ENCODE results near the gene NACC2. TPM values are rescaled to one million over a fixed set of nuclear protein-coding genes. Genes with fewer than 3 reads are reported as not detected.
A peak's percentile ranks its signal among the peaks of the same experiment; 100 is the strongest.
"Not testable (repeated sequence)": the region's sequence is repeated elsewhere in the genome, so short reads cannot be mapped to it uniquely, and the experiment has no call there.

Gene NACC2
- polyA plus RNA-seq, 1 donor, result 15.2 TPM

DNA sequence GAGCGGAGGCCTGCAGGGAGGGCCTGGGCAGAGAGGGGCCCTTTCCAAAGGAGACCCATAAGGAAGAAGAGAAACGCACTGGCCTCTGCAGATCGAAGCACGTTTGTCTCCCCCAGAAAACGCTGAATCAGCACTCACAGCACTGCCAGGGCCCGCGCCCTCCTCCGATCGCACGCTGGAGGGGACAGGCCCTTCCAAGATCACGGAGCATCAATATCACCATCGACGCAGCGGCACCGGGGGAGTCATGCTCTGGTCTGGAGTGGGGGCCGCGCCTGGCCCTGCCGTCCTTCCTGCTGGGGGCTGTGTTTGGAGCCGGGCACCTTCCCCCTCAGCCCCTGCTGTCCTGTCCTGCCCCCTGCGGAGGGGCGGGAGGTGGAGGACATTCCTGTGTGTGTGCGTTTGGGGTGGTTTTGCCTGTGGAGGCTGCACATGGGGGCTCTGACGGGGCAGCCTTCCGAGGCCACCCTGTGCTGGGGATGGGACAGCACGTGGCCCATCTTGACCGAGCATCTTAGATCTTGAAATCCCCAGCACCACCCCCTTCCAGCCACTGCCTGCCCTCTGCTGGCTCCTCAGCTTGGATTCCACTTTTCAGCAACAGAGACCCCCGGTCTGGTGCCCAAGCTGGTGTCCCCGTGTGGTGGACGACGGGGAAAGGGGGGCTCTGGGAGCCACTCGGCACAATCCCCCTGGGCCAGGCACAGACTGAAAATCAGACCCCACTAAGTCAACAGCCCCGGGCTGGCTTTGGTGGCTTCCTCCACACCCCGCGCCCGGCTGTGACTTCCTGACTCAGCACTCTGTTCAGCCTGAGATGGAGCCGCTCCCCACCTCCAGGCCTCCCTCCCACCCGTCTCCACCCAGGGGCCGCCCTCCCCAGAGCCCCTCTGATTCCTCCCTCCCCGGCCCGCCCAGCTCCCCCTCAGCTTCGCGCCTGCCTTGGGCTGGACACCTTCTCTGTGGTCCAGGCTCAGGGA is 15.3 kb upstream of the NACC2 start:
- no peak for DNase-seq (ENCODE audit: low read depth)

DNA sequence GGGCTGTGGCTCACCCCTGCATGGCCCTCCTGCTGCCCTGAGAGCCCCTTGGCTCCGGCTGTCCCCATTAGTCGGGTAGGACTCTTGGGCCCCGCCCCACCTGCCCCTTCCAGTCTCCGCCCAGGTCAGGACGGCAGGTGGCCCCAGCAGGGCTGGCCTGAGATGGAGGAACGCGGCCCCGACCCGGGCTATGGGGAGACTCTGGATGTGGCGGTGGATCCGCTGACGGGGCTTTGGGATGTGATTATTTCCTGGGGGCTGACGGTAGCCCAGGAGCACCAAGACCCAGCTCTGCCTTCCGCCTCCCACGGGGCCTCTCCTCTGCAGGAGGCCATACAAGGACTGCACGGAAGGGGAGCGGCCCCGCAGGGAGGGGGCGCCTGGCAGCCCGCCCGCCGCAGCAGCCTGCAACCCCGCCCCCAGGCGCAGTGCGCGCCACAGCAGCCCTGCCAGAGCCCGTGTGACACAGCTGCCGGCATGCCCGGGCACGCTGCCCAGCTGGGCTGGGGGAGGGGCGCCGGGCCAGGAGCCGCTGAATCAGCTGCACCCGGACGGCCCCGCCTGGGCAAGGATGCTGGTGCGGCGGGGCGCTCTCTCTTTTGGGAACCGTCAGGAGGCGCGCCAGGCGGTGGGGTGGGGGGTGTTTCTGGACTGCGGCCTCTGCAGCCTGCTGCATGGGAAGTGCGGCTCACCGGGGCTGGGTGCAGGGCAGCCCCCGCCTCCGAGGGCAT is 14.4 kb upstream of the NACC2 start:
- DNase-seq (ENCODE audit: low read depth), result peak; percentile 41

DNA sequence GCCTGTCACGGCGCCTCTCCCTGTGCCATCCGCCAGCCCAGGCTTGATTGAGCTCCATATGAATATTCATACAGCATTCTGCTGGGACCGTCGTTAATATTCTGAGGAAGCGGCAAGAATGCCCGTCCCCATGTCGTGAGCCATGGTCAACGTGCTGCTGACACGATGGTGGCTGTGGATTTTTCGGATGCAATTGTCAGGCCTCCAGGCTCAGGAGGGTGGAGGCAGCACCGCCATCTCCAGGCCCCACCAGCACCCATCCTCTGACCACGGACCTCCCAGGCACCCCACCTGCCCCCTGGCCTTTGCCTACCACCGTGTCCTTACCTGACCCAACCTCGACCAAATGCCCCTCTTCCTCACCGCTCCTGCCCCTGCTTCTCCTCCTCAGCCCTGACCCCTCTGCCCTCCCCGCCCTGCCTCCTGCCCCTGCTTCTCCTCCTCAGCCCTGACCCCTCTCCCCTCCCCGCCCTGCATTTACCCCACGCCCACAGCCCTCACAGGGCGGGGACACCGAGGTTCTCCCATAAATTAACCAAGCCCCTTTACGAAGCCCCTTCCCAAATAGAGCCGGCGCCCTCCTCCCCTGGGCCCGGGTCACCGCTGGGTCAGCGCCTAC is 13.7 kb upstream of the NACC2 start:
- no peak for DNase-seq (ENCODE audit: low read depth)

DNA sequence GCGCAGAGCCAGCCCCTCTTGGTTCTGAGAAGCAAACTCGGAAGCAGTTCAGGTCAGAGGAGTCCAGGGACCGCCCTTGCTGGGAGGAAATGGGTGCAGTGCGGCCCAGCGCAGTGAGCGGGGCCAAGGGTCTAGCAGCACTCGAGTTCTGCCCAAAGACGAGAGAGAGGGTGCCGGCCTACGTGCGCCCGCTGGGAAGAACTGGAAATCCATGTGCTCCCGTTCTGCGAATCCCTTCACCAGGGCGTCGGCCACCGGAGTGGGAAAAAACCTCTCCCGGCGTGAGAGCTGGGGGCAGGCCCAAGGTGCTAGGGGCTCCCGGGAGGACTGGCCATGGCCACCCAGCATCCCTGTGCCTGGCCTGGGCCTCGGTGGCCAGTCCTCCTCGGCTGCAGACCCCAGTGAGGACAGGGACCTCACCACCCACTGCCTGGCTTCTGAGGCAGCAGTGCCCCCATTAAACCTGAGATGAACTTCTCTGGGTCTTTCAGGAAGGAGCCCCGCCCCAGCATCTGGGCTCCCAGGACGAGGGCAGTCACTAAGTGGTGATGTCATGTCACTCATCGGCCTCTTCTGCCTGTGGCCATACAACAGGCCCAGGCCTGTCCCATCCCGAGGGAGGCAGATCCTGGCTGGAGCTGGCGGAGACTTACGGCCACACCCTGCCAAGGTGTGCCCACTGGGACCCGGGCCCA is 13.0 kb upstream of the NACC2 start:
- DNase-seq (ENCODE audit: low read depth), result no peak

DNA sequence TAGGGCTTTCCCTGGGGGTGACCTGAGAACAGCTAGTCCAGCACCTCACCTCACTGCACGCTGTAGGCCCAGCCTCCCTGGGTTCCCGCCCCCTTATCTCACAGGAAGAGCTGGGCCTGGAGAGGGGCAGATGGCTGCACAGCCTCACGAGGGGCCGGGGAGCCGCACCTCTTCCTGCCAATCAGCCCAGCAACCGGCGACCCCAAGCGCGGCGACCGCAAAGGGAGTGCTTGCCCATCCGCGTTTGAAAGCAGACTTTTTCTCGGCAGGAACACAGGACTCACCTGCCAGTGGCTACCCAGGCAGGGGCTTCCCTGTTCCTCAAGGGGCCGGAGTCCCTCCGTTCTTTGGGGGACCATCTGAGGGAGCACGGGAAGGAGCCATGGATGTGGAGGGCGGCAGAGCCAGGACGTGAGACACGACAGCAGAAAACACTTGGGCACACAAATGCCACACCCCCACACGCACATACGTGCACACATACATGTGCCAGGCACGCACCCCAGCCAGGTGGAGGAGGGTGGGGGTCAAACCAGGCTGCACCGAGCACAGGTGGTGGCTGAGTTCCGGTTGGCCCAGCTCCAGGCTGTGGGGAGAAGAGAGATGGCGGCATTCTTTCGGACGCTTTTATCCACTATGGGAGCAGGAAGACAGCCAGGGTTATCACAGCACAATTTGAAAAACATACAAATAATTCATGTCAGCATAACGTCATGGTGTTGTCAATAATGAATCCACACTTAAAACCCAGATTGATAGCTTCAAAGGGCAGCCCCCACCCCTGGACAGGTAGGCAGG is 12.3 kb upstream of the NACC2 start:
- no peak for DNase-seq (ENCODE audit: low read depth)

DNA sequence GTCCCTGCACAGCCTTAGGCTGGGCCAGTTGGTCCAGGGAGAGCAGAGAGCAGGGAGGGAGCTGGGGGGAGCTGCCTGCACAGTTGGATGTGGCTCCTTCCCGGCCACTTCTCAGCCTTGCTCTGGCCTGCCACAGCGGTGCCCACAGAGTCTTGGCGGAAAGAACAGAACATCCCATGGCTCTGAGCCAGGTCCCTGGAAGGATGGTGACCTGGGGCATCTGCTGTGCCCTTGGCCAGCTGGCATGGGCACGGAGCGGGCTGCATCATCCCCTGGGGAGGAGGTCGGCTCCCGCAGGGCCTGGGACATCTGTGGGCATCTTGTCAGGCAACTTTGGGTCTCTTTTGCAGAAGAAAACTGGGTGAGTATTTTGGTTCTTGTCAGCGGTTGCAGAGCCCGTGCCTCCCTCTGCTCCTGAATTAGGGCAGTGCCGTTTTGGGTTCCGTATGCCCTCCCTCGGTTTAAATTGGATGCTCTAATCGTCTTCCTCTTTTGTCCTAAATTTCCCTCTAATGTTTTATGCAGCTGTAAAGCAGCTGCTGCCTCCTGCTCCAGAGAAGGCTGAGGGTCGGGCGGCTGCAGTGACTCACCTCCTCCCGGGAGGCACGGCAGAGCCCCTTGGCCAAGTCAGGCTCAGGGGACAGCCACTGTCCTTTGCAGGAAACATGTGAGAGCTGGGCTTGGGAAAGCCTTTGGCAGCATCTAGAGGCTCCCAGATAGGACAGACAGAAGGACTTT is 10.5 kb upstream of the NACC2 start:
- DNase-seq (ENCODE audit: low read depth), result no peak

DNA sequence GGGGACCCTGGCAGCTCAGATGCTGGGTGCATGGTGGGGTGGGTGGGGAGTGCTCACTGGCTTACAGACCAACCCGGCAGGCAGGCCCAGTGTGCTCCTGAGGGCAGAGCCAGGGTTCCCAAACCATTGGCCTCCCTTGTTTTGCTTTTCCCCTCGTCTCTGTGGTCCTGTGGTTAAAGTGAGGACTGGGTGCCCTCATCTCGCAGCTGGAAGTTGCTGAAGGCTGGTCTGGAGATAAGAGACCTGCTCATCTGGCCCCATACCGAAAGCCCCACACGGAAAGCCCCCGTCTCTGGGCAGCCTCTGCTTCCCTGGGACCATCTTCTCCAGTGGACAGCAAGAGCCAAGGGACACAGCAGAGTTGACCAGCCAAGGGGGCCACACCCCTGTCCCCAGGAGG is 9.8 kb upstream of the NACC2 start:
- DNase-seq (ENCODE audit: low read depth), result no peak

DNA sequence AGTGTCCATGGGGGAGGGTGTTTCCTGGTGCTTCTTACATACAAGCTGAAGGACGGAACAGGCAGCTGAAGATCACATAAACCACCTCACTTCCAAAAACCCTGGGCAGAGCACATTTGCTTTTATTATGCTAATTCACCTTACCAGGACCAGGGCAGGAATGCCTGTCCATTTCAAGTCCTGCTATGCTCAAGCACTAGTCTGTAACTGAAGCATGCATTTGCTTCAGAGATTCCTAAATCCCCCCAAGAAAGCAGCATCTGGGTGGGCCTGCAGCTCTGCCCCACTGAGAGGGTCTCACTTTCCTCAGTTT is 9.4 kb upstream of the NACC2 start:
- DNase-seq (ENCODE audit: low read depth), result no peak

DNA sequence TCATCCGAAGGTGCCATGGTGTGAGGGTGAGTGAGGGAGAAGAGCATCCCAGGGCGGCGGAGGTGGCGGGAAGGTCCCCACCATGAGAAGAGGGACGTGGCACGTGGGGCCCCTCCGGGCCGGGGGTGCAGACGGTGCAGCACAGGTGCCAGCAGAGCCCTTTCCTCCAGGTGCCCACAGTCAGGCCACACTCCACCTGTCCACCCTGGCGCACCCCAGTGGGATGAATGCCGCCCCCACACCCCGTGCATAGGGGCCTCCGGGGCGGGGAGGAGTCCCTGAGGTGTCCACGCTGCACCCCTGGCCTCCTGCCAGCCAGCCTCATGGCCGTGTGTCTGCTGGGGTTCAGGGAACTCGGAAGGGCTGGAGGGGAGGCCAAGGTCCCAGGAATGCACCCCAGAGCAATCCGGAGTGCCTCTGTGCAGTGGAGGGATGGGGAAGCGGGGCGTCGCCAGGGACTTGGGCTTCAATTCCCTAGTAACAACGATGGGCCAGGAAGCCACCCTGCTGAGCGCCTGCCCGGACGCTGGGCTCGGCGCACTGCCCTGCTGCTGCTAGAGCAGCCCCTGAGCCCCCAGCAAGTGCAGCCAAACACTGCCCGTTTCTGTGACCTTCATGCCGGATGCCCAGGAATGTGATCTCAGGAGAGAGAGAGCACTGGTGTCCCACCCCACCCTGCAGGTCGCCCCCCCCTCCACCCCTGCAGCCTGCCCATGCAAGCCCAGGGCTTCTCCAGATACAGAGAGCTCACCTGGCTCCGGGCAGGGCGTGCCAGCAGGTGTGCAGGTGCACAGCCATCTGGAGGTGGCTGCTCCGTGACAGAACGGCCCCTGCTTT is 8.8 kb upstream of the NACC2 start:
- no peak for DNase-seq (ENCODE audit: low read depth)

DNA sequence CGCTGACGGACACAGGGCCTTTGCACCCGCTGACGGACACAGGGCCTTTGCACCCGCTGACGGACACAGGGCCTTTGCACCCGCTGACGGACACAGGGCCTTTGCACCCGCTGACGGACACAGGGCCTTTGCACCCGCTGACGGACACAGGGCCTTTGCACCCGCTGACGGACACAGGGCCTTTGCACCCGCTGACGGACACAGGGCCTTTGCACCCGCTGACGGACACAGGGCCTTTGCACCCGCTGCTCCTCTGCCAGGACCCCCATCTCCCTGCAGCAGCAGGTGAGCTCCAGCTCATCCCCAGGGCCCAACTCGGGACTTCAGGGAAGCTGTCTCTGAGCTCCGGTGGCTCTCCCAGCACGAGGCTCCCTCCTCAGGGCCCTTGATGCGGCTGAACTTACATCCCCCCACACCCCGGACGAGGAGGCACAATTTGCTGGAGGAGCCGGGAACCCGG is 6.6 kb upstream of the NACC2 start:
- not testable (repeated sequence) for DNase-seq (ENCODE audit: low read depth)

DNA sequence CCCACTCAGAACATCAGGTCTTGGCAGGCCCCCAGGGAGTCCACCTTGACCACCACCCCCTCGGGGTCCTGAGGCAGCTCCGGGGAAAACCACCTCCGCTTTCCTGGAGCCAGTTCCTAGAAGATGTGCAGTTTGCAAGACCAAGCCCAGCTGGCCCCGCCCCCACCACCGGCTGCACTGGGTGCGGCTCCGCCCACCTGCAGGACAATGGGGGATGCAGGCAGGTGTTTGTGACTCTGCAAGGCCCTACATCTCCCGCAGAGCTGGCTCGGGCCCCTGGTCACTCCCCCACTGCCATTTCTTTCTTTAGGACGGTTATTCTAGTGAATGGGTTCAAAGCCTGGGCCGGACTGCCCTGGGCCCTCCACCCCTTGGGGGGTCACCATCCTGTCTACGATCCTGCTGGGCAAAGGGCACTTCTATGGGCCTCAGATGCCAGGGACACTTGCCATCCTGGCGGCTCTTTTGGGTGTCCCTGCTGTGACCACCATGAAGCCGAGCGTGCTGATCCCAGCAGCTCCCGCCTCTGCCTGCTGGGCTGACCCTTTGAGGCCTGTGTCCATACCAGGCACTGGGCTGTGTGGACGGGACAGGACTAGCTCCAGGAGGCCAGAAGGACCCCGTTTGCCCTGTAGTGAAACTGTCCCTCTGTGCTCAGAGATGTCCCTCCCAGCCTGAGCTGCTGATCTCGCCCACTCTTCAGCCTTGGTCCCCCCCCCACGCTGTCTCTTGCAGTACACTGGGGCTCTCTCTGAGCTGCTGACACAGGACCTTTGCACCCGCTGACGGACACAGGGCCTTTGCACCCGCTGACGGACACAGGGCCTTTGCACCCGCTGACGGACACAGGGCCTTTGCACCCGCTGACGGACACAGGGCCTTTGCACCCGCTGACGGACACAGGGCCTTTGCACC is 5.9 kb upstream of the NACC2 start:
- no peak for DNase-seq (ENCODE audit: low read depth)

DNA sequence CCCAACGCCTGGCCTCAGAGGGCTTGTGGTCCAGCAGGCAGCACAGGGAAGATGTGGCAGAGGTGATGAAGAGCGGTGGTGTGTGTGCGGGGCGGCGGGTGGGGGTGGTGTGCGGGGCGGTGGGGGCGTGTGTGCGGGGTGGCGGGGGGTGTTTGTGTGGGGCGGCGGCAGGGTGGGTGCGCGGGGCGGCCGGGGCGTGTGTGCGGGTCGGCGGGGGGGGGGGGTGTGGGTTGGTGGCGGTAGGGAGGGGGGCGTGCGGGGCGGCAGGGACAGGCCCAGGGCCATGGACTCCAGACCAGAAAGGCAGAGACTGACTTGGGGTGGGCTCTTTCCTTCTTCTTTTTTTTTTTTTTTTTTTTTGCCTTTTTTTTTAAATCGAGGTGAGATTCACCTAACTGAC is 4.5 kb upstream of the NACC2 start:
- DNase-seq (ENCODE audit: low read depth), result no peak

DNA sequence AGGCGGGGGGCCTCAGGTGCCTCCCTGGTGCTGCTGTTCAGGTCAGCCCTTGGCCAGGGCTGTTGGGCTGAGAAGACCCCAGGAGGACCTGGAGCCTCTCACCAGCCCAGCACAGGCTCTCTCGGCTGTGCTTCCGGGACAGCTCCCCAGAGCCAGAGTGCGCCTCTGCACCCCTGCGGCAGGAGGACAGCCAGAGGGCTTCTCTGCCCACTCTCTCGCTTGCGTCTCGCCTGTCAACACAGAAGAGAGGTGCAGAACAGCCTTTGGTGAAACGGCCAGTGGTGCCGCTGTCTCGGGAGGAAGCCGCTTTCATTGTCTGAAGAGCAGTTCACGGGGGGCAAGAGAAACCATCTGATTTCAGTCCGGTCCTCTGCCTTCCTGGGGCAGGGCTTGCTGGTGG is 3.8 kb upstream of the NACC2 start:
- no peak for DNase-seq (ENCODE audit: low read depth)

DNA sequence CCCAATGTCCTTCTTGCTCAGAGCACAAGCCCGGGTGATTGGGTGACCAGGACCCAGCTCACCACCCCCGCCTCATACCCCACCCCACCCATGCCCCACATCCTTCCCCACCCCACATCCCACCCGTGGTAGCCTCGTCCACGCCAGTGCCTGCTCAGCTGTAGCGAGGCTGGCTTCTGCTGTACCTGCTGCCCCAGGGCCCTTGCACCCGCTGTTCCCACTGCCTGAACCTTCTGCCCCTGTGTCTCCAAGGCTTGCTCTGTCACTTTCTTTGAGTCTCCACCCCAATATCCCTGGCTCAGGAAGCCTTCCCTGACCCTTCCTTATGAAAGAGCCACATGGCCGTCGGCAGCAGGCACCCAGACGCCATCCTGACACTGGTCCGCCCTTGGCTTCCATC is 3.1 kb upstream of the NACC2 start:
- DNase-seq (ENCODE audit: low read depth), result no peak

DNA sequence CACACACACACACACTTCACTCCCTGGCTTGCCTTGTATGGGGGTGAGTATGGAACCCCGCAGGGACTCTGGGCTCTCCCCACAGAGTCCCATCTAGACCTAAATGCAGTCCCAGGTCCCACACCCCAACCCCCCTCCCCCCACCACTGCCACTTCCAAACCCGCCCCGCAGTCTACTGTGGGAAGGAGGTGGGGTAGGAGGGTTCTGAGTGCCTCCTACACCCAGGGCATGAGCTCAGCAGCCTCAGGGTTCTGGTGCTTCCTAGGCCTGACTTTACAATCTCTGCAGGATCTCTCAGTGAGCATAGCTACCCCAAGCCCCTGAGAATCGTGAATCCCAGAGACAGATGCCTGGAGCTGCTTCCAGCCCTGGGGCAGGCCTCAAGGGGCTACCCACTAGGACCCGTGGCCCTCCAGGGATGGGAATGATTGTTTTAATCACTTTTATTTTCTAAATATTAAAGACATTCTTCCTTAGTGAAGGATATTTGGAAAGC is 1.5 kb upstream of the NACC2 start:
- no peak for DNase-seq (ENCODE audit: low read depth)

DNA sequence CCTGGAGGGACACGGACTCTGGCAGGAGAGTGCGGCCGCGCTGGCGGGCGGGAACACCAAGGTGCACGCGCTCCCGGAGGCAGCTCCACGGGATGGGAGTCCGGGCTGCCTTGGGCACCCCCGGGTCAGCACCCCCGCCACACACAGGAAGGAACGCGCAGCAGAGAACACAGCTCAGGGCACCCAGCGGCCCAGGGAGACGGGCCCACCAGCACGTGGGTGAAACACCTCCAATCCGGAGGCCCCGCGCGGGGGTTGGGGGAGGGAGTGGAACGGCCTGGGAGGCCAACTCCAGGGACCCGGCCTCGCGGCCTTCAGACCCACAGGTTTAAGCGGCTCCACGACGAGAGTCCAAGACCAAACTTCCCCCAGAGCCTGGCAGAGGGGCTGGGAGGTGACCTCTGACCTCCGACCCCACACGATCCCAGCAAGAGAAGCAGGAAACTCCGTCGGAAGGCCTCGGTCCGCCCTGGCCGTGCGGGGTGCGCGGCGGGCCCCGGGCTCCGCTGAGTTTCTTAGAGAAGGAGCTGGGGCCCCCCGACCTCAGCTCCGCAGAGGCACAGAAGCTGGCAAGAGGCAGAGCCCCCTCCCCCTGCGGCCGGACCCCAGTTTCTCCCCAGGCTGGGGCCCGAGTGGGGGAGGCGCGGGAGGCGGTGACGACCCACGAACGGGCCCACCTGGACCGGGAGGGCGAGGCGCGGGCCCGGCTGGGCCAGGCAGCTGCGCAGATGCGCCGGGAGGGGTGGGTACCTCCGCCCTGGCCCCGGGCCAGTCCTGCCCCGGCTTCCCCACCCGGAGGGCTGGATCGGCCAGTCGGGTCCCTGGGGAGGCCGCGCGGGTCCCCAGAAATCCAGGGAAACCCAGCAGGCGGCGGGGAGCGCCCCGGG is 851 bp downstream of the NACC2 start:
- no peak for DNase-seq (ENCODE audit: low read depth)

DNA sequence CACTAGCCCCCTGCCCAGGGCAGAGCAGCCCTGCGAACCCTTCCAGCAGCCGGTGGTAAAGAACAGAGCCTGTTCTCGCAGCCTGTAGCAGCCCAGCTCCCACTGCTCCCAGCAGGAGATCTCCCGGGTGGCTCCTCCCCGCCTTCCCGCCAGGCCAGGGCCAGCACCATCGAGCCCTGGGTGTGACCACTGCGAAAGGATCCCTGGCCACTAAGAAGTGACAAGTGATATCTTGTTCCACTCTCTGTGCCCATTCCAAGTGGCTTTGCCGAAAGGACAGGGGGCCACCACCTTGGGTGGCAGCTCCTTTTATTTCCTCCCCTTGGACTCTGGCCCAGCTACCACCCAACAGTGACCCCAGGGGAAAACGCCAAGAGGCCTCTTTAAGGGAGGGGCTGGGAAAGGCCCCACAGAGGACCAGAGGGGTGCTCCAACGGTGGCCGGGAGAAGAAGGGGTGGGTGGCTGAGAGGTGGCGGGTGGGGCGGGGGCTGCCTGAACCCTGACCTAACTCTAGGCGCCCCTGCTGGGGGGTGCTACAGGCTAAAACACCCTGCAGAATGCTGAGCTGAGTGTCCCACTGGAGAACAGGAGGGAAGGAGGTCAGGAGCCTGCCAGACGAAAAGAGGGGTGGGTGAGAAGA is 1.6 kb downstream of the NACC2 start:
- DNase-seq (ENCODE audit: low read depth), result no peak

Measured in forelimb muscle (tissue), 1 donor.